Tibial nerve (tissue), 3 donors: Measurements from ENCODE around the gene SIVA1.

ENCODE experiments used
- POLR2A ChIP-seq, 2 donors: fragments of 450-650 bp; IDR thresholded peaks; one replicate each; pipeline ENCODE4 v1.6.1; 2017; ENCODE audit warnings: antibody characterized with exemption in 2 of 2, mild to moderate bottlenecking in 2 of 2, moderate library complexity in 2 of 2
- TF ChIP-seq, protein P1 (sequence below), 5 experiments: fragments of 200-600 bp in 3 of 5; fragments of 450-650 bp in 2 of 5; sonication (generic) in 3 of 5; IDR thresholded peaks; one replicate each; pipeline ENCODE4 v1.5.1; 2016 to 2019; ENCODE audit warnings: antibody characterized with exemption in 5 of 5, mild to moderate bottlenecking in 3 of 5, moderate library complexity in 2 of 5

DNA sequence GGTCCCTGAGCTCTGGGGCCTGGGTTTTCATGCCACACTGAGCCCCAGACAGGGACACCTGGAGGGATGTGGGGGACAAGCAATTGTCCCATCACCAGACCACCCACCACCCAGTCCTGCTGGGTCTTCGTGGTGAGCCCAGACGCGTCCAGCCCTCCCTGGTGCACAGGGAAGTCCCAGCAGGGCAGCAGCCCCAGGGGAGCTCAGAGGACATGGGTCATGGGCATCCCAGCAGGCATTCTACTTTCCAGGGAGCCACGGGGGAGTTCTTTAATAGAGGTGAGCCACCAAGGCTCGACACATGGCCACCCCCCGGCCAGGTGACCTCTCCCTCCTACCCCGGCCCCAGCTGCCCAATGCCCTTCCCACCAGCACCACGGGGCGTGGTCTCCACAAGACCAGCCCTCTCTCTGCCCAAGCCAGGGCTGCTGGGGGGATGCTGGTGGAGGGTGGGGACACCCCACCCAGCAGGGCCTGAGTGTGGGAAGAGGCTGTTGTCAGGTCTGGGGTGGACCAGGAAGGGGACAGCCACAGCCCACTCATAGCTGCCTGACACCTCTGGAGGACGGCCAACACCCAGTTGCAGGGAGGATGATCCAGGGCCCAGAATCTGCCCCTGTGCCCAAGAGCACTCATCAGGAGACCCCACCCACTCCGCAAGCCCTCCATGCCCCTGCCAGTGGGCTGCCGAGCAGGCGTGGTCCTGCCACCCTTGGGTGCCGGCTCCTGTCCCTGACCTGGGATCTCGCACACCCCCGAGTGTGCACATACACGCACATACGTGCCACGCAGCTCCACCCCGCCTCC lies 28.5 kb downstream of the SIVA1 start:
- TF ChIP-seq, protein P1, sequence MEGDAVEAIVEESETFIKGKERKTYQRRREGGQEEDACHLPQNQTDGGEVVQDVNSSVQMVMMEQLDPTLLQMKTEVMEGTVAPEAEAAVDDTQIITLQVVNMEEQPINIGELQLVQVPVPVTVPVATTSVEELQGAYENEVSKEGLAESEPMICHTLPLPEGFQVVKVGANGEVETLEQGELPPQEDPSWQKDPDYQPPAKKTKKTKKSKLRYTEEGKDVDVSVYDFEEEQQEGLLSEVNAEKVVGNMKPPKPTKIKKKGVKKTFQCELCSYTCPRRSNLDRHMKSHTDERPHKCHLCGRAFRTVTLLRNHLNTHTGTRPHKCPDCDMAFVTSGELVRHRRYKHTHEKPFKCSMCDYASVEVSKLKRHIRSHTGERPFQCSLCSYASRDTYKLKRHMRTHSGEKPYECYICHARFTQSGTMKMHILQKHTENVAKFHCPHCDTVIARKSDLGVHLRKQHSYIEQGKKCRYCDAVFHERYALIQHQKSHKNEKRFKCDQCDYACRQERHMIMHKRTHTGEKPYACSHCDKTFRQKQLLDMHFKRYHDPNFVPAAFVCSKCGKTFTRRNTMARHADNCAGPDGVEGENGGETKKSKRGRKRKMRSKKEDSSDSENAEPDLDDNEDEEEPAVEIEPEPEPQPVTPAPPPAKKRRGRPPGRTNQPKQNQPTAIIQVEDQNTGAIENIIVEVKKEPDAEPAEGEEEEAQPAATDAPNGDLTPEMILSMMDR (IDR thresholded peaks at IDR 0.05), result no peak
- TF ChIP-seq POLR2A (IDR thresholded peaks at IDR 0.05), result no peak
